GM18909 (cell line): Measurements from ENCODE around the gene CAB39L.

Source experiments
- ATAC-seq: cut with Tn5 transposase; IDR thresholded peaks from one replicate; pipeline ENCODE4 v1.9.1; 2021; ENCODE audit warnings: mild to moderate bottlenecking; ENCODE audit not compliant: unreplicated experiment, poor library complexity

CAB39L gene

DNA sequence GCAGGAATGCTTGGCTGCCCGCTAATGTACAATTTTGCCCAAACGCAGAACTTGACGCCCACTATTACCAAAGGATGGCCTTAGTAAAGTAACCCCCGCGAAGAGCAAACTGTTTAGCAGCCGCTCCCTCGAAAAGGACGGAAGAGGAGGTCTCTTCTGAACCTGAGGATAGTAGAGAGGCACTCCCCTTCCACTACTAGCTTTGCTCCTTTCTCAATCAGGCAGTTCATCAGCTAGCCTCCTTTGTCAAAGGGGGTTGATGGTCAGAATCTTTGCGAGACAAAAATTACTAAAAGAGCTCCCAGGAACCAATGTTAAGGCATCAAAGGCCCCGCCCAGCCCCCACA, 534 bp downstream of the CAB39L start:
- no peak for ATAC-seq

DNA sequence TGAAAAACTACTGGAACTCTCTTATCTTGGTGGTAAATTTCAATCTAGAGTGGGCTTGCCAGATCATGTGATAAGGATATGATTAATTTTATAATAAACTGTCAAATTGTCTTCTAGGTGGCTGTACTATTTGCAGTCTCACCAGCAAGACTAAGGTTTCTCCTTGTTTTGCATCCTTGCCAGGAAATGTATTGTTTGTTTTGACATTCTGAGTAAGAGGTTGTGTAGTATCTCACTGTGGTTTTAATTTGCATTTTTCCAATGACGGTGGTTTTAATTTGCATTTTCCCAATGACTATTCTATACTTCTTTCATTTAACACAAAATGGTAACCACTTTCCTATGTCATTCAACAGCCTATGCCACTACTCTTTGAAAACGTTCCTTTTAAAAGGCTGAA, 2.0 kb downstream of the CAB39L start:
- ATAC-seq: no peak

DNA sequence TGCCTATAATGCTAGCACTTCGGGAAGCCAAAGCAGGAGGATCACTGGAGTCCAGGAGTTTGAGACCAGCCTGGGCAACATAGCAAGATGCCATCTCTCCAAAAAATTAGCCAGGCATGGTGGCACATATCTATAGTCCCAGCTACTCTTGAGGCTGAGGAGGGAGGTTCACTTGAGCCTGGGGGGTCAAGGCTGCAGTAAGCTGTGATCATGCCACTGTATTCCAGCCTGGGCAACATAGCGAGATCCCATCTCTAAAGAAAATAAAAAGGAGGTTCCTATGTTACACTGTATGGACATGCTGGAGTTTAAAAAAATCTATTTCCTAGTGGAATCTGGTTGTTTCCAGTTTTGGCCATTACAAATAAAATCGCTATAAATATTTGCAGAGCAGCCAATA, 2.6 kb downstream of the CAB39L start:
- no peak for ATAC-seq

DNA sequence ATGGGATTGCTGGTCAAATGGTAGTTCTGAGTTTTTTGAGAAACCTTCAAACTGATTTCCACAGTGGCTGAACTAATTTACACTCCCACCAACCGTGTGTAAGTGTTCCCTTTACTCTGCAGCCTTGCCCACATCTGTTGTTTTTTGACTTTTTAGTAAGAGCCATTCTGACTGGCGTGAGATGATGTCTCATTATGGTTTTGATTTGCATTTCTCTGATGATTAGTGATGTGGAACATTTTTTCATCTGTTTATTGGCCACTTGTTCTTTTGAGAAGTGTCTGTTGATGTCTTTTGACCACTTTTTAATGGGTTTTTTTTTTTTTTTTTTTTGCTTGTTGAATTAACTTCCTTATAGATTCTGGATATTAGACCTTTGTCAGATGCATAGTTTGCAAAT, 4.3 kb downstream of the CAB39L start:
- ATAC-seq: no peak

DNA sequence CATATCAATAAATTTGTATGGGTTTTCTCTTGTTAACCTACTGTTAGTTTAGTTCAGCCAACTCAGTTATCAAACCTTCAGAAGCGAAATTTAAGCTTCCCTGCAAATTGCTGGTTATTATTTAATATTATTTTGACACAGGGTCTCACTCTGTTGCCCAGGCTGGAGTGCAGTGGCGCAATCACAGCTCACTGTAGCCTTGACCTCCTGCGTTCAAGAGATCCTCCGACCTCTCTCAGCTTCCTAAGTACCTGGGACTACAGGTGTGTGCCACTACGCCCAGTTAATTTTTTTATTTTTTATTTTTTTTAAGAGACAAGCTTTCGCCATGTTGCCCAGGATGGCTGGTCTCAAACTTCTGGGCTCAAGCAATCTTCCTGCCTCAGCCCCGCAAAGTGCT, 6.2 kb downstream of the CAB39L start:
- no peak for ATAC-seq

DNA sequence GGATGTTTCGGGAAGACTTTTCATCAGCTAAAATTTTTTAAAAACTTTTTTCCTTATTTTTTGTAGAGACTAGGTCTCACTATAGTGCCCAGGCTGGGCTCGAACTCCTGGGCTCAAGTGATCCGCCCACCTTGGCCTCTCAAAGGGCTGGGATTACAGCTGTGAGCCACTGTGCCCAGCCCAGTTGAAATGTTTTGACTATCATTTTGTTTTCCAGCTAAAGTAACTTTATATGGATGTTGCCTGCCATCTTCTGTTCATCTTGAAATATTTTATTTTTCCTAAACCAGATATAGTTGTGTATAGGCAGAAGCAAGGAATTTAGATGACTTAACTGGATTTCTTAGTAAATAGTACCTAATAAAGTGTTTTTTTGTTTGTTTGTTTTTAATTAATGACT, 7.0 kb downstream of the CAB39L start:
- ATAC-seq: no peak

DNA sequence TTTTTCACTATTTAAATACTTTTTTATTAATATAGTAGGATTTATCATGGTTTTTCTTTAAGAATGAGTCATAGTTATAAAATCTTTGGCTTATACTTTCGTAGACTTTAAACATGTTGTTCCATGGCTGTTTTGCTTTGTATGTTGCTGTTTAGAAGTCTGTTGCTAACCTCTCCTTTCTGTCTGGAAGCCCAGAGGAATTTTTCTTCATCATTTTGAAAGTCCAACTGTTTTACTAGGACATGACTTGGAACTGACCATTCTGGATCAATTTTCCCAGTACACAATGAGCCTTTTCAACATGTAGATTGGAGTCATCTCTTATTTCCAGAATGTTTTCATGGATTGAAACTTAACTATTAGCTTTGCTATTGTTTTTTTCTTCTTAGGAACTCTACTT, 7.9 kb downstream of the CAB39L start:
- ATAC-seq: no peak

DNA sequence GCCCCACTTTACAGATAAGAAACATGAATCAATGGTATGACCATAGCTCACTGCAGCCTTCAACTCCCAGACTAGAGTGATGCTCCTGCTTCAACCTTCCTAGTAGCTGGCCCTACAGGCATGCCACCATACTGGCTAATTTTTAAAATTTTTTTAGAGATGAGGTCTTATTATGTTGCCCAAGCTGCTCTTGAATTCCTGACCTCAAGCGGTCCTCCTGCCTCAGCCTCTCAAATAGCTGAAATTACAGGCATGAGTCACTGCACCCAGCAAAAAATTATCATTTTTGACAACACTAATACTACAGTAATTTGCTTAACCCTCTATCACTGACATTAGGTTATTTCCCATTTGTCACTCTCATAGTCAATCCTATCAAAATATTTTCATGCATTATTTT, 14.7 kb downstream of the CAB39L start:
- ATAC-seq: no peak

DNA sequence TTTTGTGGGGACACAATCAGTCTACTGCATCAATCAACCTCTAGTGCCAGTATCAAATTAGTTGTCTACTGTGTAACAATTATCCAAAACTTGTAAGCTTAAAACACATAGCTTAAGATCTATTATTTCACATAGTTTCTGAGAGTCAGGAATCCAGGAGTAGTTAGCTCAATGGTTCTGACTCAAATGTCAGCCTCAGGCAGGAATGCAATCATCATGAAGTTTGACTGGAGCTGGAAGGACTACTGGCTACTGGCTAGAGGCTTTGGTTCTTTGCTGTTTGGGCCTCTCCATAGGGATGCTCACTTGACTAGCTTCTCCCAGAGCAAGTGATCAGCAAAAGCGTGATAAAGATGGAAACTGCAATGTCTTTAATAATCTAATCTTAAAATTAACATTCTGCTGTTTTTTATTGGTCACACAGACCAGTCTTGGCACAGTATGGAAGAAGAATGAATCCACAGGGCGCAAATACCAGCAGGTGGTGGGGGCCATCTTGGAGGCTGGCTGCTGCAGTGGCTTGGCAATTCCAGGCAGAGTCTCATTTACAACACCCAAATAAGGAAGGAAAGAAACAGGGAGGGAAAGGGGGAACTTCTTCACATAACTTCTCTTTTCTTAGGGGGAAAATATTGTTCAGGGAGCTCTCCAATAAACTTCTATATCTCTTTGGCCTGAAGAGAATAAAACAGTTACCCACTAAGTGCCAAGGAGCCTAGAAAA, 15.7 kb downstream of the CAB39L start:
- ATAC-seq: no peak

DNA sequence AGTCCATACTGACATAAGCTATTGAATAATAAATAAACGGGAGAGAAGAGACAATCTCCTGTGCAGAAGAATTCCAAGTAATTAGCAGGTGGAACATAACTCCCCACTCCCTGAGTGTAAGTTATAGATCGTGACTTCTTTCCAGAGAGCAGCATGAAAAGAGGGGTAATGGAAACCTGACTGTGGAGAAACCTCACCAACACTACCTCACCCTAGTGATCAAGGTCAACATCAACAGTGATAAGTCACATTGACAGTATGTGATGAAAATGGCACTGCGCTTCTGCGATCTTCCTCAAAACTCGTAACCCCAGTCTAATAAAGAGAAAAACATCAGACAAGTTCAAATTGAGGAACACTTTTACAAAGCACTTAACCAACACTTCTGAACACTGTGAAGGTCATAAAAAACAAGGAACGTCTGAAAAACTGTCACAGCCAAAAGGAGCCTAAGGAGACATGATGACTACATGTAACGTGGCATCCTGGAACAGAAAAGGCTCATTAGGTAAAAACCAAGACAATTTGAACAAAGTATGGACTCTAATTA, 19.8 kb downstream of the CAB39L start:
- no peak for ATAC-seq

DNA sequence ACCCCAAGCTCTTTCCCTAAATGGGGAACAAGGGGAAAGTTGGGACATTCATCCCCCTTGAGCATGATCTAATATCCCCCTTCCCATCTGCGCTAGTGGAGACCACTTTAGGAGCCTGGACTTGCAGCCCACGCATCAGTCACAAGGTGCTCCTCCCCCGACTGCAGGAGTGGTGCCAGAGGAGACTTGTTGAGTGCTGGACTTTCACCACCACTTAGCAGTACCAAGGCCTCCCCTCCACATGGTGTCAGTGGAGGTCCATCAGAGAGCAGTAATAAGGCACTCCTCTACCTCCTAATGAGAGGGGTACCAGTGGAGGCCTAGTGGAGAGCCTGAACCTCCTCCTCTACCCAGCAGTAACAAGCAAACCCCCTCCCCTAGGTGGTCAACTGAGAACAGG, 22.5 kb downstream of the CAB39L start:
- peak; percentile 74 for ATAC-seq

DNA sequence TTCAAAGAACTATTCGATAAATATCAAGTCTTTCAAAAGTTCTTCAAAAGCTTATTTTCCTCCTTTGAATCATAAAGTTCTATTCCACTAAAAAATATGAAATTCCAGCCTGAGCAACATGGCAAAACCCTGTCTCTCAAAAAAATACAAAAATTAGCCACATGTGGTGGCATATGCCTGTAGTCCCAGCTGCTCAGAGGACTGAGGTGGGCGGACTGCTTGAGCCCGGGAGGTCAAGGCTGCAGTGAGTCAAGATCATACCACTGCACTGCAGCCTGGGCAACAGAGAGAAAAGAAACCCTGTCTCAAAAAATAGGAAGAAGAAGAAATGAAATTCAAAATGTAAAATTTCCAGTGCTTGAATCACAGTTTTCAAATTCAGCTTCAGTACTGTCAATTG, 24.6 kb downstream of the CAB39L start:
- ATAC-seq: no peak

DNA sequence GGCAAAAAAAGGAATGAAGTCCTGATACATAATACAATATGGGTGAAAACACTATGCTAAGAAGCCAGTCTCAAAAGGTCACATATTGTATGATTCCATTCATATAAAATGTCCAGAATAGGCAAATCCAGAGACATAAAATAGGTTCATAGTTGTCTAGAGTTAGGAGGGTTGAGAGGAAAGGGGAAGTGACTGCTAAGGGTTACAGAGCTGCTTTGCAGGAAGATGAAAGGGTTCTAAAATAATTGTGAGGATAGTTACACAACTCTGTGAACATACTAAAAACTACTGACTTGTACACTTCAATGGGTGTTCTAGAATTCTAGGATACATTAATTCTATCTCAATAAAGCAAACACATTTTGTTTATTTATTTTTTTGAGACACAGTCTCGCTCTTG, 25.7 kb downstream of the CAB39L start:
- ATAC-seq: no peak

DNA sequence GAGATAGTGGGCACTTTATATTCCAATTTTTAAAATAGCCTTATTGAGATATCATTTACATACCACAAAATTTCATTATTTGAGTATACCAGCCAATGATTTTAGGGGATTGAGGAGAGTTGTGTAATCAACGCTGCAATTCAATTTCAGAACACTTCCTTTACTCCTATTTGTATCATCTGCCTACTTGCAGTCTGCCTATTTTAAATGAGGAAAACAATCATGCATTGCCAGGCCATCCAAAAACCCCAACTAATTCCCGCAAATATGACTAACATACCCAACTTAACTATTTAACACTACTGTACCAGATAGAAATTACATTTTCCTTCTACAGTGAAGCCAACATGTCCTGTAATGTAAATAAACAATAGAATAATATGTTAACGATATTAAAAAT, 26.7 kb downstream of the CAB39L start:
- ATAC-seq: no peak

DNA sequence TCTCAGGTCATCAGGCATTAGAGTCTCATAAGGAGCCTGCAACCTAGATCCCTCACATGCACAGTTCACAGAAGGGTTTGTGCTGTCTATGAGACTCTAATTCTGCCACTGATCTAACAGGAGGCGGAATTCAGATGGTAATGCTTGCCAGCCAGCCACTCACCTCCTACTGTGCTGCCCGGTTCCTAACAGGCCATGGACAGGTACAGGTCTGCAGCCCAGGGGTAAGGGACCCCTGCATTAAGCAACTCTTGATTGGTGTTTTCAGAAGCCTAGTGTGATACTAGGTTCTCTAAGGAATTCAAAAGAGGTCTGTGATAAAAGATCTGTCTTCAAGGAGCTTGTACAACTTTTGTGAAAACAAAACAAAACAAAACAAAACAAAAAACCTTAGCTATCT, 31.1 kb downstream of the CAB39L start:
- no peak for ATAC-seq

DNA sequence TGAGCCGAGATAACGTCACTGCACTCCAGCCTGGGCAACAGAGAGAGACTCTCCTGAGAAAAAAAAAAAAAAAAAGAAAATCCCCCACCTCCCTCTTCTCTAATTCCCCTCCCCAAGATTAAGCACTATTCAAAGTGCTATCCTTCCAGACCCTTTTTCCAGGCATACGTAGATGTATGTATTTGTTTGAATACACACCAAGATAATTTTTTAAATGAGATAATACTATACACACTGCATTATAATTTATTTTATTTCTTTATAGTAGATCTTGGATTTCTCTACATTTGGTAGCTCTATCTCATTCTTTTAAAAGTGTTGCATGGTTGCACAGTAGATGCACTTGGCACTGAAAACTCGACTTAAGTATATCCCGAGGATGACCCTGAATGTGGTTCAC, 32.5 kb downstream of the CAB39L start:
- no peak for ATAC-seq

DNA sequence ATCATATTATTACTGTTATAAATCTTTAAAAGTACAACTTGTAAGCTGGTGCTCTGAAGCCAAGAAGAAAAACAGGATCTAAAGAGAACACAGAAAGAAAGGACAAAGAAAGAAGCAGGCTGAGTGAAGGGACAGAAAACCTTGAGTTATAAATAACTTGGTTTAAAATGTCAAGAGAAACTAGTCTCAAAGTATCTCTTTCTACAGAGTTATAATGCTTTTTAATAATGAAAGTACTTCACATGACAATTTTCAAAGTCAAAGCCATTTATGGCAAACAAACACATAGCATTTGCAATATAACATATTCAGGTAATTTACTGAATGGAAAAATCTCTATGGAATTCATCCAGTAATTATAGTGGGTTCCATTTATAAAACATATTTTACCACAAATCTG, 33.4 kb downstream of the CAB39L start:
- ATAC-seq: no peak

DNA sequence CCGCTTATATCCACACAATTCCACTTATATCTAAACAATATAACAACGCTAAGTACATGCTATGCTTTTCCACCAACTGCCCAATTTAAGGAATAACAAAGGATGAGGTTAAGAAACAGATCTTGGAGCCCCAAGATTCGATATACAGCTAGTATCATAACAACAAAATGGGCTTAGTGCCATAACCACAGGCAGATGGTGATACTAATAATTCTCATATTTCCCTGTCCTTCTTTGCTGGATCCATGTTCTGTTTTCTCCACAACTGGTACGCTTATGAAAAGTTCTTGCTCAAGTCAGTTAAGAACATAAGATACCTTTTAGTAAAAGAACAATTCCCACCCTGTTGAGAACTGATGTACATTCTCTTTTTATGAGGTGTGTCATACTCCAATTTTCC, 33.9 kb downstream of the CAB39L start:
- no peak for ATAC-seq

DNA sequence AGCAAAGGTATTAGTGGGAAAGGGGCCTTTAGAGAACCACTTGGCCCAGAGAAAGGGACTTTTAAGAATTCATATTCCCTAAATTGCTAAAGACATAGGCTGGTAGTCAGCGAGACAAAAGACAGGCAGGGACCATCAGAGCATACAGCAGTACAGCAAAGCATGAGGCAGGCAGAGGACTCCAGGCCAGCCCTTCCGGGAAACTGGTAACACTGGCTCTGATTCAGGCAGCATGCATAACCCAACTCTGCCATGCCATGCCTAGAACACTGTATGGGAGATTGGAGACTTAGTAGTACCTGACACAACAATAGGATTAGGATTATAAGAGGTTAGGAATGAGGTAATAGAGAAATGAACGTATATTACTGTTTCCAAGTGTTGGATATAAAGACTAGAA, 34.9 kb downstream of the CAB39L start:
- ATAC-seq: no peak

DNA sequence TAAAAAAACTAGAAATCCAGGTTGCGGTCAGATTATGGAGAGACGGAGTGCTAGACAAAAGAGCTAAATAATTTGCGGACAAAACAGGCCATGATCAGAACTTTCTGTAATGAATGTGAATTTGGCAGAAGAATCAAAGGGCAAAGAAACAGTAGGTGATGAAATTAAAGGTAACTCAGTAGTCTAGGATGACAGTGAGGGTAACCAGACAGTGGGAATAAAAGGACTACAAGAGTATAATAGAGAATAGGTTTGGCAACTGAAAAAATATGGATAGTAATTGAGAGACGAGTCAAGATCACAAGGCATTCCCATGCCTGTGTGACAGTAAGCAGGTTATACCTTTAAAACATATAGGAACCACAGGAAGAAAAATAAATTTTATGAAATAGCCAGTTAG, 35.9 kb downstream of the CAB39L start:
- no peak for ATAC-seq

DNA sequence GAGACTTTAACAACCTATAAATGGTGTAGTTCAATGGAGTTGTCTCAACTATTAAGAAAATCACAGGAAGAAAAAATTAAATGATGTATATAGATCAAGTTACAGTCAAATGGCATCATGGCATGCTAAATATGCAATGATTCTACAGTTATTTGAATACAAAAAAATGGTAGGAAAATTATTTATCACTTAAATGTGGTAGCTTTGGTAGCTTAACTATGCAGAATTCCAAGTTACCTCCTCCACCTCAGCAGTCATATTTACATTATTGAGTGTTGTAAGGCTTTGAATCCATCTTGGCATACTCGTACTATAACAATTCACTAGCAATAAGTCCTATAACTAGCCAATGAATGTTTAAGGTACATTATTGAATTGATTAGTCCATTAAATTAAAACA, 36.8 kb downstream of the CAB39L start:
- ATAC-seq: no peak

DNA sequence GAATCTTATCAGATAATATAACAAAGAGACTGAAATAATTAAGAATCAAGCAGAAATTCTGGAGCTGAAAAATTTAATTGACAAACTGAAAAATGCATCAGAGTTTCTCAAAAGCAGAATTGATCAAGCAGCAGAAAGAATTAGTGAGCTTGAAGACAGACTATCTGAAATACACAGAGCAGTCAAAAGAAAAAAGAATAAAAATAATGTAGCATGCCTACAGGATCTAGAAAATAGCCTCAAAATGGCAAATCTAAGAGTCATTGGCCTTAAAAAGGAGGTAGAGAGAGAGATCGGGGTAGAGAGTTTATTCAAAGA, 39.2 kb downstream of the CAB39L start:
- ATAC-seq: no peak
